IPS-20b (cell line): ENCODE data around the gene PRM1.
"Not testable (repeated sequence)": the region's sequence is repeated elsewhere in the genome, so short reads cannot be mapped to it uniquely, and the experiment has no call there.

Experiments used
- H3K27ac ChIP-seq: one replicate; pipeline ENCODE4 v1.5.1; 2013; ENCODE audit warnings: low read length
- H3K27me3 ChIP-seq: 2 replicates; pipeline ENCODE4 v1.6.1; 2013; ENCODE audit warnings: mild to moderate bottlenecking, low read length, inconsistent platforms; ENCODE audit not compliant: insufficient read depth
- H3K36me3 ChIP-seq: 2 replicates; pipeline ENCODE4 v1.6.1; 2013; ENCODE audit warnings: low read depth, mild to moderate bottlenecking, inconsistent platforms, low read length, moderate library complexity; ENCODE audit not compliant: insufficient read depth
- H3K4me1 ChIP-seq: 2 replicates; pipeline ENCODE4 v1.6.1; 2013; ENCODE audit warnings: mild to moderate bottlenecking, control low read depth, inconsistent platforms, low read length, moderate library complexity; ENCODE audit not compliant: insufficient read depth
- H3K4me3 ChIP-seq: 2 replicates; pipeline ENCODE4 v1.5.1; 2013; ENCODE audit warnings: mild to moderate bottlenecking, low read length, inconsistent platforms
- H3K9ac ChIP-seq: 2 replicates; pipeline ENCODE4 v1.6.1; 2013; ENCODE audit warnings: low read depth, mild to moderate bottlenecking, inconsistent platforms, low read length, moderate library complexity
- H3K9me3 ChIP-seq: 2 replicates; pipeline ENCODE4 v1.6.1; 2013; ENCODE audit warnings: mild to moderate bottlenecking, low read depth, low read length, inconsistent platforms; ENCODE audit not compliant: insufficient read depth

The PRM1 gene

DNA sequence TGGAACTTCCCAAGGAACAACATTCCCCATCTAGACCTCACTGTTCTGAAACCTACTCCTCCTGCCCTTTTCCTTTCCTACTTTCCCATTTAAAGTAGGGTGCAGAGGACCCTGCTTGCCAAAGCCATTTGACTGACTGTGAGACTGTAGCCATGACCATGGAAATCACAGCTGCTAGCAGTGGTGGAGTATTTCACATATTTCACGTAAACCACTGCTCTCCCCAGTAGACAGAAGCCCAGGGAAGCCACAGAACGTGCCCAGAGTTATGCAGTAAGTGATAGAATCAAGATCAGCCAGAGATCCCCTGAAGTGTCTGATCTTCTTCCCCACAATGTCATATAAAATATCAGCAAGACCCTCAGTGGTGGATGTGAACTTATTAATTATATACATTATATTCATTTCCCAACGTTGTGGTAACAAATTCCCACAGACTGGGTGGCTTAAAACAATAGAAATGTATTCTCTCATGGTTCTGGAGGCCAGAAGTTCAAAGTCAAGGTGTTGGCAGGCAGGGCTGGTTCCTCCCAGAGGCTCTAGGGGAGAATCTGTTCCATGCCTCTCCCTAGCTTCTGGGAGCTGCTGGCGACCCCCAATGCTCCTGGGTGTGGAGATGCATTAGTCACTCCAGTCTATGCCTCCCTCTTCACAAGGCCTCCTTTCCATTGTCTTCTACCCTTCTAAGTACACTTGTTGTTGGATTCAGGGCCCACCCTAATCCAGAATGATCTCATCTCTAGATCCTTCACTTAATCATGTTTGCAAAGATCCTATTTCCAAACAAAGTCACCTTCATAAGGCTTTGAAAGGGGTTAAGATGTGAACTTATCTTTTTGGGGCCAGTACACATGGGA lies 20.7 kb upstream of the PRM1 start:
- no peaks in the 10 kb centered on the region for H3K9me3 ChIP-seq
- no peaks in the 10 kb centered on the region for H3K36me3 ChIP-seq
- no peak overlapping the region for H3K4me3 ChIP-seq
- no peak overlapping the region for H3K27ac ChIP-seq
- H3K4me1 ChIP-seq, result peaks cover 11% of the 10 kb centered on the region; the same call in 1 of the 2 replicates
- no peak overlapping the region for H3K9ac ChIP-seq
- H3K27me3 ChIP-seq, result no peaks in the 10 kb centered on the region

DNA sequence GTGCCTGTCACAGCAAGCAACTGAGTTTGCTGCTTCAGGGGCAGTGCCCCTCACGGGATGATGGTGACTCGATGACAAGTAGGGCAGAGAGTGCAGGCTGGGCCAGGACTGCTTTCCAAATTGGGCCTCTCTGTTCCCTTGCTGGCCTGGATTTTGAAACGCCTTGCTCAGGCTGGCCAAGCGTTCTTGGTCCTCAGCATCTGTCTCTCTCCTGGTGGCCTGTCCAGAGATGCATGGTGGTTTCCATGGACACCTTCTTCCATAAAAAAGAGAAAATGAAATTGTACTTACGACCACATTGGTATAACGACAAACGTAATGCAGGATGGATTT lies 19.4 kb upstream of the PRM1 start:
- Histone ChIP-seq H3K27me3 (no peaks in the 10 kb centered on the region), H3K9ac (no peak overlapping the region), H3K4me3 (no peak overlapping the region), H3K36me3 (no peaks in the 10 kb centered on the region), H3K4me1 (peaks cover 11% of the 10 kb centered on the region; the same call in 1 of the 2 replicates), H3K27ac (no peak overlapping the region), H3K9me3 (no peaks in the 10 kb centered on the region)

DNA sequence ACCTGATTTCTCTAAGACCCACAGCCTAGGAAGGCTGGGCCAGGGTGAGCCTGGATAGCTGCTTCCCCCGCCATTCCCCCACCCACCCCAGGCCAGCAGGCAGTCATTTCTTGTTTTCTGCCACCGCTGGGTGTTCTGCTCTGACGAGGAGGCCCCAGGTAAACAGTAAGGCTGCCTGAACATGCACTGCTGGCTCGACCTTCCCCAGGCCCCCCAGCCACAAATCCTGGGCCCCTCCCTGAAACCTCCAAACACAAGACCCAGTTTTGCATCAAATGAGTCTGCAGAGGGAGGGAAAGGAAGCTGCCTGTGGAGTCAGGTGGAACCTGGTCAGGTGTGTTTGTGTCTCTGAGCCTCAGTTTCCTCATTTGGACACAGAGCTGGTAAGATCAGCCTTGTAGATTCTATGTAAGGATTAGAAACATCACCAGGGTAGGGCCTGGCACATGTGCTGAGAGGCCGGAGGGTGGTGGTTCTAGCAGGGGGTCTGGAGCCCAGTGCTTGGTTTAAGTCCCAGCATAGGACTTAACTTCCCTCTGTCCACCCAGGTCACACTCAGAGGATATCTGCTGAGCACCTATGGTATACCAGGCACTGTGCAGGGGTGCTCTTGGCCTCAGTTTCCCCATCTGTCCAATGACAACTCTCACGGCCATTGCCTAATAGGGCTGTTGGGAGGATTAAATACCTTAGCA lies 18.9 kb upstream of the PRM1 start:
- Histone ChIP-seq H3K9me3 (no peaks in the 10 kb centered on the region), H3K27ac (no peak overlapping the region), H3K27me3 (no peaks in the 10 kb centered on the region), H3K9ac (no peak overlapping the region), H3K36me3 (no peaks in the 10 kb centered on the region), H3K4me3 (no peak overlapping the region), H3K4me1 (peaks cover 11% of the 10 kb centered on the region; the same call in 1 of the 2 replicates)

DNA sequence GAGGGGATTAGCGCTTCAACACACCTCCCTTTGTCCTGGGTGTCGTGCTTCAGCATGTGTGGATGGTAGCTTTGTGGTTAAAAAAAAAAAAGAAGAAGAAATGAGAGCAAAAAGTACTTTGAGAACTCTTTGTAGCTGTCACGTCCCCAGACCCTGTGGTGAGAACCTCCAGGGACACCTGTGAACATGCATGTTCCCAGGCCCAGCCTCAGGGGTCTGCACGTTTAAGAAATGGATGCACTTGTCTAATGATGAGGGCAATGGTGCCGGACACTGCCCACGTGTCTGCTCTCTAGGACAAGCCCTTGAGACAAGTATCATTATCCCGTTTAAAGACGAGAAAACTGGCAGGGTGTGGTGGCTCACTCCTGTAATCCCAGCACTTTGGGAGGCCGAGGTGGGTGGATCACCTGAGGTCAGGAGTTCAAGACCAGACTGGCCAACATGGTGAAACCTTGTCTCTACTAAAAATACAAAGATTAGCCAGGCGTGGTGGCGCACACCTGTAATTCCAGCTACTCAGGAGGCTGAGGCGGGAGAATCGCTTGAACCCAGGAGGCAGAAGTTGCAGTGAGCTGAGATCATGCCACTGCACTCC lies 17.9 kb upstream of the PRM1 start:
- H3K9ac ChIP-seq, H3K36me3 ChIP-seq, H3K9me3 ChIP-seq, H3K27me3 ChIP-seq, H3K4me3 ChIP-seq, H3K27ac ChIP-seq: not testable (repeated sequence)
- peaks cover 11% of the 10 kb centered on the region; the same call in 1 of the 2 replicates for H3K4me1 ChIP-seq

DNA sequence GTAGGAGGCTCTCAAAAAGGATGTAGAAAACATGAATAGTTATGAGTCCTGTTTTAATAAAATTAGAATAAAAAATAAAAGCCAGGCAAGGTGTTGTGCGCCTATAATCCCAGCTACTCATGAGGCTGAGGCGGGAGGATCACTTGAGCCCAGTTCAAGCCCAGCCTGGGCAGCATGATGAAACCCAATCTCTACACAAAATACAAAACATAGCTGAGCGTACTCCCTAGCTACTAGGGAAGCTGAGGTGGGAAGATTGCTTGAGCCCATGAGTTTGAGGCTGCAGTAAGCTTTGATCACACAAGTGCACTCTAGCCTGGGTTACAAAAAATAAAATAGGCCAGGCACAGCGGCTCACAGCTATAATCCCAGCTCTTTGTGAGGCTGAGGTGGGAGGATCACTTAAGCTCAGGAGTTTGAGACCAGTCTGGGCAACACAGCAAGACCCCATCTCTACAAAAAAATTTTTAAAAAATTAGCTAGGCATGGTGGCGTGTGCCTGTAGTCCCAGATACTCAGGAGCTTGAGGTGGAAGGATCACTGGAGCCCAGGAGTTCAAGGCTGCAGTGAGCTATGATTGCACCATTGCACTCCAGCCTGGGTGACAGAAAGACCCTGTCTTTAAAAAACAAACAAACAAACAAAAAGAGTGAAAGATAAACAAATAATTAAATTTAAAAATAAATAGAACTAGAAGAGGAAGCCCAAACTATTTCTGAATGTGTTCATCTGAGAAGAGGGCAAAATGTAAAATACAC lies 17.2 kb upstream of the PRM1 start:
- Histone ChIP-seq H3K4me3 (no peak overlapping the region), H3K27me3 (no peaks in the 10 kb centered on the region), H3K9ac (no peak overlapping the region), H3K4me1 (peaks cover 11% of the 10 kb centered on the region; the same call in 1 of the 2 replicates), H3K36me3 (no peaks in the 10 kb centered on the region), H3K27ac (no peak overlapping the region), H3K9me3 (no peaks in the 10 kb centered on the region)

DNA sequence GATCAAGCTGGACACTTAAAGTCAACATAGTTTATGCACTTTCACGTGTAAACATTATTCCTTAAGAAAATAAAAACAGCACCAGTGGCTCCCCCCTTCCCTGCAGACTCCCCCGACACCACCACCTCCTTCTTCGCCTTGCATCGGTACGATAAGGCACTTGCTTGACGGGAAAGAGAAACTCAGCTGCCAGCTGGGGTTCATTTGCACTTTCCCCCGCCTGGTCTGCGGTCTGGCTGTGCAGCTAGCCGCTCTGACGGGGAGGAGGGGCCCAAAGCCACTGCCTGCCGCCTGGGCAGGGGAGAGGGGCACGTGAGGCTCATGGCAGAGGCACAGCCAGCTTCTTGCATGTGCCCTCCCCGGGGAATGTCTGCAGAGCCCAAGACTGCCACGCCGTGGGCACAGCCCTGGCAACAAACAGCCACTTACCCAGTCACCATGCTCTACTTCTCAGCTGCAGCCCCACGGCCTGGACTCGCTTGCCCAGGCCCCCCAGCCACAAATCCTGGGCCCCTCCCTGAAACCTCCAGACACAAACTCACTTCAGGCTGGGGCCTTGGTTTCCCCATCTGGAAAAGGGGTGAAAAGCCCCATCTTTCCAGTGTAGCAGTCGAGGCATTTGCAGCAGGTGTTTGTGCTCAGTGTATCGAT lies 16.5 kb upstream of the PRM1 start:
- Histone ChIP-seq H3K4me3 (no peak overlapping the region), H3K36me3 (no peaks in the 10 kb centered on the region), H3K27ac (no peak overlapping the region), H3K27me3 (no peaks in the 10 kb centered on the region), H3K4me1 (peaks cover 11% of the 10 kb centered on the region; the same call in 1 of the 2 replicates), H3K9me3 (no peaks in the 10 kb centered on the region), H3K9ac (no peak overlapping the region)

DNA sequence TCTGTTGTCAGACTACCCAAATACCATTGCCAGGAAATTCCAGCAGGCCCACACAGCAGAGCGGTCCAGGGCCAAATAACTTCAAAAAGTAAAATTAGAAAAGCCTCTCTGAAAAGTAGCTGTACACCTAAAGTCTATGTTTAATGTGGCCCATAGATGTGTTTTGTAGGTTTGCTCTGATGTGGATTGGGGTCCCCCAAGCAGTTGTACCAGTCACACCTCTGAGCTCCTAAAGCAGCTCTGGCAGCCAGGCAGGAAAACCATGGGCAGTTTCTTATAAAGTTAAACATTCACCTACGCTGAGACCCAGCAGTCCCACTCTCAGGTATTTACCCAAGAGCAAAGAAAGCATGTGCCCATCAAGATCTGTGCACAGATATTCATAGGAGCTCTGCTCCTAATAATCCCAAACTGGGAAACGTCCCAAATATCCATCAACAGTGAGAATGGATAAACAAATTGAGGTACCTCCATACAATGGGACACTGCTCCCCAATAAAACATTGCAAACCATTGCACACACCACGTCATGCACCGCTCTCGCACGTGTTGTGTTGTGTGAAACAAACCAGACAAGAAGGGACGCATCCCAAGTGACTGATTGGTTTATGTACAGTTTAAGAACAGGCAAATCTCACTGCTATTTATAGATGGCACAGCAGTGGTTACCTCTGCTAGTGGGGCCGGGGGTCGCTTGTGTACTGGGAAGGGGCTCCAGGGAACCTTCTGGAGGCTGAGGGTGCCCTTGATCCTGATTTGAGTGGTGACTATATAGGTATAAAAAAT lies 15.8 kb upstream of the PRM1 start:
- H3K27ac ChIP-seq, result no peak overlapping the region

DNA sequence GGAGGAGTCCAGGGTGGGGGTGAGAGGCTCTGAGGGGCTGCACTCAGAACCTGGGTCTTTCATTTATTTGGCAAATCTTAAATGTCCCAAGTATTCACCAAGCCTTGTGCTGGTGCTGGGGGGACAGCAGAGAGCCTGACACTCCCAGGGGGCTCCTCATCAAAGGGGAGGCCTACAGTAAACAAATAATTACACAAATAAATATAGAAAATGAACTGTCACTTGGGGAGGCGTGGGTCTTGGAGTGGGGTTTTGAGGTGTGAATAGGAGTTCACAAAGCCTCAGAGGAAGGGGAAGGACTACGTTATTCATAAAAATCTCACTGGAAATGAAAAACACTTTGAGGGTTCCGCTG lies 15.2 kb upstream of the PRM1 start:
- Histone ChIP-seq H3K27ac (no peak overlapping the region), H3K36me3 (no peaks in the 10 kb centered on the region), H3K4me1 (peaks cover 15% of the 10 kb centered on the region)

More for the DNA sequence above, 15.8 kb upstream of the PRM1 start:
- no peaks in the 10 kb centered on the region for H3K9me3 ChIP-seq
- H3K27me3 ChIP-seq, result no peaks in the 10 kb centered on the region
- no peak overlapping the region for H3K9ac ChIP-seq
- H3K4me1 ChIP-seq, result peaks cover 11% of the 10 kb centered on the region; the same call in 1 of the 2 replicates
- H3K4me3 ChIP-seq, result no peak overlapping the region
- no peaks in the 10 kb centered on the region for H3K36me3 ChIP-seq

DNA sequence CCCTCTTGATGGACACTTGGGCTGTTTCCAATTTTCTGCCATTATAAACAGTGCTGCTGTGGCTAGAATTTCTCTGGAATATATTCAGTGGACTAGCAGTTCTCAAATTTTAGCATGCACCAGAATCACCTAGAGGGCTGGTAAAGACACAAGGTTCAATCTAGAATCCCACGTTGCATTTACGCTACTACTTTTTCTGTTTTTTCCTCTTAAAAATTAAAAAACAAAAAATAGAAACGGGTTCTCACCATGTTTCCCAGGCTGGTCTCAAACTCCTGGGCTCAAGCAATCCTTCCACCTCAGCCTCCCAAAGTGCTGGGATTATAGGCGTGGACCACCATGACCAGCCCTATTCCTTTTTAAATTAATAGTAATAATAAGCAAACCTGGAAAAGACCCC lies 14.5 kb upstream of the PRM1 start:
- Histone ChIP-seq H3K4me1 (peaks cover 17% of the 10 kb centered on the region), H3K9me3 (no peaks in the 10 kb centered on the region), H3K27ac (no peak overlapping the region), H3K4me3 (no peak overlapping the region), H3K36me3 (no peaks in the 10 kb centered on the region), H3K27me3 (no peaks in the 10 kb centered on the region), H3K9ac (no peak overlapping the region)

More for the DNA sequence above, 15.2 kb upstream of the PRM1 start:
- Histone ChIP-seq H3K9ac (no peak overlapping the region), H3K27me3 (no peaks in the 10 kb centered on the region), H3K9me3 (no peaks in the 10 kb centered on the region), H3K4me3 (no peak overlapping the region)

DNA sequence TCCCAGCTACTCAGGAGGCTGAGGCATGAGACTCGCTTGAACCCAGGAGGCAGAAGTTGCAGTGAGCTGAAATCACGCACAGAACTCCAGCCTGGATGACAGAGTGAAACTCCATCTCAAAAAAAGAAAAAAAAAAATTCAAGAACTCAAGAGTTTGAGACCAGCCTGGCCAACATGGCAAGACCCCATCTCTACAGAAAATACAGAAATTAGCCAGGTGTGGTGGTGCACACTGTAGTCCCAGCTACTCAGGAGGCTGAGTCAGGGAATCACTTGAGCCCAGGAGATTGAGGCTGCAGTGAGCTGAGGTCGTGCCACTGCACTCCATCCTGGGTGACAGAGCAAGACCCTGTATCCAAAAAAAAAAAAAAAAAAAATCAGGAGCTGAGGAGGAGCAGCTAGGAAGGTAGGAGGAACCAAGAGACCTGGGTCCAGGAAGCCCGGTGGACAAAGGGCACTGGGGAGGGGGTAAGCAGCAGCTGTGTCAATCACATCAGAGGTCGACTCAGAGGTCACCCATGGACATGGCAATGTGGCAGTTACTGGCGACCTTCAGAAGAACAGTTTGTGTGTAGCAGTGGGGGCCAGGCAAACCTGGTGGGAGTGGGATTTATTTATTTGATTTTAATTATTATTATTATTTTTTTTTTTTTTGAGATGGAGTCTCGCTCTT lies 11.1 kb upstream of the PRM1 start:
- H3K9me3 ChIP-seq, result no peaks in the 10 kb centered on the region
- no peaks in the 10 kb centered on the region for H3K36me3 ChIP-seq
- peaks cover 9% of the 10 kb centered on the region for H3K4me1 ChIP-seq
- no peak overlapping the region for H3K9ac ChIP-seq
- H3K4me3 ChIP-seq, result no peak overlapping the region
- H3K27me3 ChIP-seq, result no peaks in the 10 kb centered on the region
- no peak overlapping the region for H3K27ac ChIP-seq
